Gastroesophageal sphincter (tissue), 3 donors: Measurements from ENCODE around the gene BEND7.

Source experiments
- POLR2A ChIP-seq, 2 donors: fragments of 450-650 bp; IDR thresholded peaks; one replicate each; pipeline ENCODE4 v1.6.1; 2017; ENCODE audit warnings: antibody characterized with exemption in 2 of 2, mild to moderate bottlenecking in 2 of 2, moderate library complexity in 1 of 2
- TF ChIP-seq, protein P1 (sequence below), 4 experiments: fragments of 200-600 bp in 2 of 4; fragments of 450-650 bp in 2 of 4; sonication (generic) in 1 of 4; IDR thresholded peaks; one replicate each; pipeline ENCODE4 v1.5.1; 2017 to 2019; ENCODE audit warnings: antibody characterized with exemption in 4 of 4, mild to moderate bottlenecking in 2 of 4, moderate library complexity in 2 of 4

DNA sequence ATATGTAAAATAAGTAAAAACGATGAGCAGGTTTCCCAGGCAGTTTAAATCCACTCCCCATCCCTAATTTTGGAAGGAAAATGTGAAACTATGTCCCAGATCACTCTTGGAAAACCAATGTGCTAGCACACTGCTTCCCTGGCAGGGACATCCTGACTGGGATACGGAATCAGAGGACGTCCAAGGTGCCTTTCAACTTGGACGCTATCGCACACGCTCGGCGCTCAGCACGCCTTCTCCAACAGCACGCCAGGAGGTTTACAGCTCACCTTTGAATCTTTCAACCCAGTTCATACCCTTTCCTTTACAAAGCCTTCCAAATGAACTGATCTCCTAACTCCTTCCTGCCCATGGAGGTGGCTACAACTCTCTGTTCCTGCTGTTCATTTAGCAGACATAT is 47.1 kb downstream of the BEND7 start:
- TF ChIP-seq, protein P1, sequence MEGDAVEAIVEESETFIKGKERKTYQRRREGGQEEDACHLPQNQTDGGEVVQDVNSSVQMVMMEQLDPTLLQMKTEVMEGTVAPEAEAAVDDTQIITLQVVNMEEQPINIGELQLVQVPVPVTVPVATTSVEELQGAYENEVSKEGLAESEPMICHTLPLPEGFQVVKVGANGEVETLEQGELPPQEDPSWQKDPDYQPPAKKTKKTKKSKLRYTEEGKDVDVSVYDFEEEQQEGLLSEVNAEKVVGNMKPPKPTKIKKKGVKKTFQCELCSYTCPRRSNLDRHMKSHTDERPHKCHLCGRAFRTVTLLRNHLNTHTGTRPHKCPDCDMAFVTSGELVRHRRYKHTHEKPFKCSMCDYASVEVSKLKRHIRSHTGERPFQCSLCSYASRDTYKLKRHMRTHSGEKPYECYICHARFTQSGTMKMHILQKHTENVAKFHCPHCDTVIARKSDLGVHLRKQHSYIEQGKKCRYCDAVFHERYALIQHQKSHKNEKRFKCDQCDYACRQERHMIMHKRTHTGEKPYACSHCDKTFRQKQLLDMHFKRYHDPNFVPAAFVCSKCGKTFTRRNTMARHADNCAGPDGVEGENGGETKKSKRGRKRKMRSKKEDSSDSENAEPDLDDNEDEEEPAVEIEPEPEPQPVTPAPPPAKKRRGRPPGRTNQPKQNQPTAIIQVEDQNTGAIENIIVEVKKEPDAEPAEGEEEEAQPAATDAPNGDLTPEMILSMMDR (IDR thresholded peaks at IDR 0.05) = no peak
- no peak for TF ChIP-seq POLR2A (IDR thresholded peaks at IDR 0.05)
